Caco-2 (cell line): Measurements from ENCODE around the gene OR2T6. TPM values are rescaled to one million over a fixed set of nuclear protein-coding genes. Genes with fewer than 3 reads are reported as not detected.
"Not testable (repeated sequence)": the region's sequence is repeated elsewhere in the genome, so short reads cannot be mapped to it uniquely, and the experiment has no call there.

ENCODE experiments used
- BruUV-seq: library from RNA; stranded (reverse); fragments of 400-500 nt; replicated peaks from 2 replicates; lab custom pipeline; 2021; lab: Mats Ljungman, UMichigan
- CTCF ChIA-PET: fragments of 300-600 bp; sonication (Branson Sonifier 250); formaldehyde crosslinking; loops from one replicate; lab custom pipeline; 2022; ENCODE audit warnings: antibody characterized with exemption; lab: Charles Lee
- POLR2A ChIA-PET: fragments of 300-600 bp; sonication (Branson Sonifier 250); formaldehyde crosslinking; loops from one replicate; lab custom pipeline; 2022; ENCODE audit warnings: antibody characterized with exemption; lab: Charles Lee
- DNase-seq, 2 experiments: peaks; one replicate each; pipeline versions ENCODE4 v3.0.0 to v3.0.0-alpha.2; 2020 to 2022
- H3K27me3 ChIP-seq: replicated peaks from 2 replicates; pipeline ENCODE4 v1.6.0; 2011; ENCODE audit warnings: low read length; ENCODE audit not compliant: control insufficient read depth, insufficient read depth
- H3K36me3 ChIP-seq: 2 replicates; pipeline ENCODE4 v1.5.1; 2011; ENCODE audit warnings: low read length; ENCODE audit not compliant: control insufficient read depth, insufficient read depth
- H3K4me1 ChIP-seq: fragments of 250-450 bp; sonication (Bioruptor Pico); 2 replicates; pipeline ENCODE4 v1.5.1; 2020; ENCODE audit warnings: mild to moderate bottlenecking
- H3K4me3 ChIP-seq: 2 replicates; pipeline ENCODE4 v1.5.1; 2011; ENCODE audit warnings: low read depth, mild to moderate bottlenecking, control low read depth, low read length
- H3K9me3 ChIP-seq: fragments of 250-450 bp; sonication (Bioruptor Pico); 2 replicates; pipeline ENCODE4 v1.5.1; 2020; ENCODE audit warnings: mild to moderate bottlenecking, moderate library complexity
- H3K27ac Mint-ChIP-seq: one replicate; pipeline ENCODE4 v1.8.0; 2022; ENCODE audit warnings: mixed read lengths; ENCODE audit not compliant: unreplicated experiment
- H3K27me3 Mint-ChIP-seq: one replicate; pipeline ENCODE4 v1.8.0; 2022; ENCODE audit warnings: mixed read lengths; ENCODE audit not compliant: insufficient read depth, unreplicated experiment
- H3K36me3 Mint-ChIP-seq: one replicate; pipeline ENCODE4 v1.8.0; 2022; ENCODE audit warnings: mild to moderate bottlenecking, mixed read lengths; ENCODE audit not compliant: insufficient read depth, unreplicated experiment
- H3K4me1 Mint-ChIP-seq: one replicate; pipeline ENCODE4 v1.8.0; 2022; ENCODE audit warnings: low read depth, mixed read lengths; ENCODE audit not compliant: unreplicated experiment
- H3K4me3 Mint-ChIP-seq: one replicate; pipeline ENCODE4 v1.8.0; 2022; ENCODE audit warnings: mild to moderate bottlenecking, moderate library complexity, mixed read lengths; ENCODE audit not compliant: unreplicated experiment
- H3K9me3 Mint-ChIP-seq: one replicate; pipeline ENCODE4 v1.8.0; 2022; ENCODE audit warnings: mixed read lengths; ENCODE audit not compliant: unreplicated experiment
- CTCF ChIP-seq, 2 experiments: fragments of 200-600 bp in 1 of 2; IDR thresholded peaks; 1 replicate in 1 of 2; 2 replicates in 1 of 2; pipeline versions ENCODE4 v1.5.1 to v1.8.0; 2011 to 2022; ENCODE audit warnings: antibody characterized with exemption in 1 of 2, control low read depth in 1 of 2, inconsistent platforms in 1 of 2, low read depth in 1 of 2, low read length in 1 of 2, mild to moderate bottlenecking in 1 of 2, moderate library complexity in 1 of 2; ENCODE audit not compliant: insufficient read depth in 1 of 2, severe bottlenecking in 1 of 2, unreplicated experiment in 1 of 2
- intact Hi-C: fragments of 100-400 bp; cut with micrococcal nuclease; formaldehyde crosslinking; loops from one replicate; pipeline ENCODE4 v1.10.0; 2022; ENCODE audit not compliant: unreplicated experiment
- total RNA-seq: library from RNA; stranded (reverse); gene quantifications from 2 replicates; pipeline ENCODE4 v1.2.3, GENCODE V29; 2022

OR2T6 gene
- total RNA-seq, 1 experiment from 2014 or later, result not detected

DNA sequence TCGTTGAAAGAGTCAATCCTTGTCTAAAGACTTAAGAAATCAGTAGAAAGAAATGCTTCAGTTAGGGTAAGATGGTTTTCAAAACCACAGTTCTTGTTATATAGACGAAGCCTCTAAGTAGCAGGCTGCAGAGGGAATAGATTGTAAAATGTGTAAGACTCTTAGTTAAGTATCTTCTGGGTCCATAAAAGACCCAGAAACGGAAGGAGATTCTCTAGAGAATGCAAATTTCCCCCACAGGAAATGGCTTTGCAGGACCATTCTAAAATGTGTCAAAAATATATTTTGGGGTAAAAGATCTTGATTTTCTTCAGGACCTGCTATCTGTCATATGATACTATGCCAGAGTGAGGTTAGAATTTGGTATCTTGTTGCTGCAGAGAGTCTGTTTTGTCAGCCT is 40.7 kb downstream of the OR2T6 start:
- Mint-ChIP-seq H3K27ac (no peak overlapping the region), H3K4me1 (no peaks in the 10 kb centered on the region), H3K36me3 (no peaks in the 10 kb centered on the region), H3K9me3 (peaks cover 36% of the 10 kb centered on the region), H3K4me3 (no peak overlapping the region), H3K27me3 (no peaks in the 10 kb centered on the region)
- no peak for DNase-seq
- Histone ChIP-seq H3K9me3 (peaks cover 13% of the 10 kb centered on the region), H3K36me3 (no peaks in the 10 kb centered on the region), H3K4me1 (no peaks in the 10 kb centered on the region), H3K4me3 (no peak overlapping the region), H3K27me3 (no peaks in the 10 kb centered on the region)
- TF ChIP-seq CTCF (IDR thresholded peaks at IDR 0.05; ENCODE audit: insufficient read depth in 1 of 2, low read depth in 1 of 2, low read length in 1 of 2, severe bottlenecking in 1 of 2, unreplicated experiment in 1 of 2), result no peak
- CTCF ChIA-PET, result no interaction called here
- intact Hi-C loops, result no loop called here
- BruUV-seq, result no TSS peak
- POLR2A ChIA-PET, result no interaction called here

DNA sequence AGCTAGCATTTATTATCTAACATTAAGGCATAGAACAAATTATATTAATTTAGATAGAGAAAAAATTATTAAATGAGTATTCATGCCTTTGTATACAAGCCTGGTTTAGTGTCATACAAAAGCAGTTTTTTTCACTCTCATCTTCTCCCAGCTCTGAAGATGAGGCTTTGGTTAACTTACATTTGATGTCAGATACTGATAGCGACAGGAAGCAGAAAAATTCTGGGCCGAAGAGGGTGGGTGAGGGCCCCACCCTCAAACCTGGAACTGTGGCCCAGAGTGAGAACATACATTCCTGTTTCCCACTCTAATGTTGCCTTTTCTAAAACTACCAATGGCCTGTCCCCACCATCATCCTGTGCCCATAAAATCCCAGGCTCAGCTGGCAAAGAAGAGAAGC is 42.3 kb downstream of the OR2T6 start:
- BruUV-seq, result no TSS peak
- intact Hi-C loops, result no loop called here
- CTCF ChIA-PET, result no interaction called here

DNA sequence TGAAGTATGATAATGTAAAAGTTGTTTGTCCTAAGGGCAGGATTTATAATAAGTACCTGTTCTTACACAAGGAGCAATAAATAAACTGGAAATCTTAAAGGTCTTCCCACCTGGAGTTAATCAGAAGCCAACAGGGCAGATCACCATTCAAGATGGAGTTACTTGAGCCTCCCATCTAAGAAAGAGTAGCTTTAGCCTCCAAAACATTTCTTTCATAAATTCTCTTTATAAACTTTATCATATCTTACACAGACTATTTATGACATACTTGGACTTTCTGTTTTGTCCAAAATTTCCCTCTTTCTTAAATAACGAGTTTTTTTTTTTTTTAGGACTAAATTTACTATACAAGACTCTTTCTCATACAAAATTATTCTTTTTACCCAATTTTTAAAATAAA is 45.8 kb downstream of the OR2T6 start:
- H3K9me3 ChIP-seq, result peaks cover 18% of the 10 kb centered on the region
- H3K36me3 ChIP-seq, result no peaks in the 10 kb centered on the region
- ChIA-PET POLR2A (no interaction called here), CTCF (no interaction called here)
- H3K27me3 ChIP-seq, result no peaks in the 10 kb centered on the region
- intact Hi-C loops, result no loop called here
- DNase-seq, result peak in 1 of 2 experiments; percentile 1
- H3K27ac Mint-ChIP-seq, result no peak overlapping the region
- H3K9me3 Mint-ChIP-seq, result peaks cover 12% of the 10 kb centered on the region
- no peaks in the 10 kb centered on the region for H3K4me1 Mint-ChIP-seq
- H3K4me3 Mint-ChIP-seq, result no peak overlapping the region
- TF ChIP-seq CTCF (IDR thresholded peaks at IDR 0.05; ENCODE audit: insufficient read depth in 1 of 2, low read depth in 1 of 2, low read length in 1 of 2, severe bottlenecking in 1 of 2, unreplicated experiment in 1 of 2), result no peak
- BruUV-seq, result no TSS peak
- no peaks in the 10 kb centered on the region for H3K27me3 Mint-ChIP-seq
- no peak overlapping the region for H3K4me3 ChIP-seq
- no peaks in the 10 kb centered on the region for H3K36me3 Mint-ChIP-seq
- H3K4me1 ChIP-seq, result no peaks in the 10 kb centered on the region

More for the DNA sequence above, 42.3 kb downstream of the OR2T6 start:
- H3K36me3 ChIP-seq, result no peaks in the 10 kb centered on the region
- no peaks in the 10 kb centered on the region for H3K36me3 Mint-ChIP-seq
- no peak overlapping the region for H3K4me3 Mint-ChIP-seq
- TF ChIP-seq CTCF (IDR thresholded peaks at IDR 0.05; ENCODE audit: insufficient read depth in 1 of 2, low read depth in 1 of 2, low read length in 1 of 2, severe bottlenecking in 1 of 2, unreplicated experiment in 1 of 2), result no peak
- DNase-seq, result no peak
- no peaks in the 10 kb centered on the region for H3K27me3 Mint-ChIP-seq
- peaks cover 33% of the 10 kb centered on the region for H3K9me3 Mint-ChIP-seq
- H3K9me3 ChIP-seq, result peaks cover 18% of the 10 kb centered on the region
- H3K27ac Mint-ChIP-seq, result no peak overlapping the region
- H3K4me3 ChIP-seq, result no peak overlapping the region
- H3K27me3 ChIP-seq, result no peaks in the 10 kb centered on the region
- H3K4me1 ChIP-seq, result no peaks in the 10 kb centered on the region
- no peaks in the 10 kb centered on the region for H3K4me1 Mint-ChIP-seq
- POLR2A ChIA-PET, result no interaction called here

DNA sequence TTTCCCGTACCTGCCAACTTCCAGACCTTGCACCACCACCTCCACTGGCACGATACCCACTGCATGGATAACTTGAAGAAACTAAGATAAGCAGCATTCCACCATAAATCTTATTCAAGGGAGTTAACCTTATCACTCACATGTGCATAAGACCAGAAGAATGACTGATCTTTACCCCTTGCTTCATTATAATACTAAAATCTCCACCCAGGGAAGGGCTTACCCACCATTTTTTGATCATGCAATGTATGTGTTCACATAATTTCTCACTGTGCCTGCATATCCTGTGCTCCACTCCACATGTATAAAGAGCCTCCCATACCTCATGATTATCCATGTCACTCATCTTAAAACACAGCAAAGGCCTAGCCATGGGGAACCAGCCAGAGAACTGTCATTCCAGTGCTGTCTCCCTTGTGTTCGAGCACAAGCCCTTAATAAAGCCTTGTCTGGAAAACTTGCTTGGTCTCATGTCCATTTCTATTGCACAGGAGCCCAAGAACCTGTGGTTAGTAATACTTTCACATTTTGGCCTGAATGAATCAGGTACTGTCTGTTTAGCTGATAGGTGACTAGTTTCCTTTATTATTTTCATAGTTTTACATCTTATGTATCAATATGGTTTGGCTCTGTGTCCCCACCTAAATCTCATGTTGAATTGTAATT is 52.1 kb downstream of the OR2T6 start:
- H3K9me3 ChIP-seq, H3K27me3 ChIP-seq, H3K4me3 Mint-ChIP-seq, DNase-seq, POLR2A ChIA-PET, H3K27ac Mint-ChIP-seq, H3K36me3 Mint-ChIP-seq, H3K4me1 ChIP-seq, H3K36me3 ChIP-seq, H3K4me1 Mint-ChIP-seq, H3K27me3 Mint-ChIP-seq, H3K4me3 ChIP-seq, BruUV-seq, intact Hi-C loops, CTCF ChIA-PET: not testable (repeated sequence)
- peaks cover 18% of the 10 kb centered on the region for H3K9me3 Mint-ChIP-seq

- POLR2A ChIA-PET, H3K27ac Mint-ChIP-seq, H3K36me3 Mint-ChIP-seq, H3K9me3 ChIP-seq, intact Hi-C loops, H3K36me3 ChIP-seq, H3K27me3 Mint-ChIP-seq, H3K4me1 ChIP-seq, H3K4me3 Mint-ChIP-seq, H3K27me3 ChIP-seq, H3K4me3 ChIP-seq, H3K4me1 Mint-ChIP-seq, CTCF ChIA-PET, DNase-seq, BruUV-seq: not testable (repeated sequence)
- peaks cover 18% of the 10 kb centered on the region for H3K9me3 Mint-ChIP-seq
Measured at GRCh38 chr1:248428192-248428533, 52.6 kb downstream of the OR2T6 start.
